Iris pigment epithelial cell (primary cell): ENCODE results near the gene NUCB2.

Experiments used
- DNase-seq: peaks from one replicate; pipeline ENCODE4 v3.0.0-alpha.2; 2011; ENCODE audit warnings: low read depth

NUCB2 gene

GRCh38 chr11:17333799-17334586 lies 57.5 kb downstream of the NUCB2 start:
- no peak for DNase-seq

GRCh38 chr11:17343257-17343656 lies 66.7 kb downstream of the NUCB2 start:
- DNase-seq, result no peak

- peak; percentile 97 for DNase-seq
Measured at GRCh38 chr11:17343907-17344306, 67.4 kb downstream of the NUCB2 start.

- DNase-seq, result peak; percentile 16
Measured at GRCh38 chr11:17347676-17348075, 71.1 kb downstream of the NUCB2 start.

DNA sequence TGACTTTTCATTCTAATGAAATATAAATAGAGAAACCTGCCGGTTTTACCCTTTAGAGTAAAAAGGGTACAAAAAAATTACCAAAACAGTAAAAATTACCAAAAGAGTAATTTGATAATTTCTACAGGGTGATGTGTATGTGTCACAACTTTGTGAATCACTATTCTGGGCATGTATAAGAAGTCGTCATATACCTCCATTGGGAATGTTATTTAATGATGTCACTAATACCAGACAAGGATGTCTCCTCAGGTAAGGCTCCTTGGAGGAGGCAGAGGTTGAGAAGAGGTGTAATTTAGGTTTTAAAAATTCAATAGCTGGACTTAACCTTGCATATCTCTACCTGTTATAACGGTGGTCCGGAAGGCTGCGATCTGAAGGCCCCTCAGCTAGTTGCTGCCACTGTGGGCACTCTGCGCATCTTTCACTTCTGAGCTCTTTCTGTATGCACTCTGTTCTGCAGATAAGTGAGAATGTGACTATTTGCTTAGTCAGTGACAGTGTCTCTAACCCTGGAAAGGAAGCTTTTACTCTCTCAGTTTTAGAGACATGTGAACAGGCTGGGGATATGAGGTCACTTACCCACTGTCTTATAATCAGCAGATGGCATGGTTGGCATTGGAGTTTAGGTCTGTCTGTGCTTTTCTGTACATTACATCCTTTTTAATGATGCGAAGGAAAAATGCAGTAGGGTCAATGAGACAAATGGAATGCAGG lies 74.1 kb downstream of the NUCB2 start:
- no peak for DNase-seq

DNA sequence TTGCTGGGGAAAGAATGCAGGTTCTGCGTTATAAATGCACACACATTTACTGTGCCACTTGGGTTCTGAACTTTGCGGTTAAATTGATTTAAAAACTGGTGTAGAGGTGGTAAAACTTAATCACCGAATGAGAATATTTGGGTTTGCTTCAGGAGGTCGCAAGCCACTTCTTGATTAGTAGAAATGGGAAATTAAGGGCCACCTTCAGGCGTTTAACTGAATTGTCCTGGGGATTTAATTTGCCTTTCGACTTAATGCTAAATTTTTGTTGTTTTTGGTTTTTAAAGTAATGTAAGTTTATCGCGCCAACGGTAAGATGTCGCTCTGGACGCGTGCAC lies 74.6 kb downstream of the NUCB2 start:
- DNase-seq, result no peak

DNA sequence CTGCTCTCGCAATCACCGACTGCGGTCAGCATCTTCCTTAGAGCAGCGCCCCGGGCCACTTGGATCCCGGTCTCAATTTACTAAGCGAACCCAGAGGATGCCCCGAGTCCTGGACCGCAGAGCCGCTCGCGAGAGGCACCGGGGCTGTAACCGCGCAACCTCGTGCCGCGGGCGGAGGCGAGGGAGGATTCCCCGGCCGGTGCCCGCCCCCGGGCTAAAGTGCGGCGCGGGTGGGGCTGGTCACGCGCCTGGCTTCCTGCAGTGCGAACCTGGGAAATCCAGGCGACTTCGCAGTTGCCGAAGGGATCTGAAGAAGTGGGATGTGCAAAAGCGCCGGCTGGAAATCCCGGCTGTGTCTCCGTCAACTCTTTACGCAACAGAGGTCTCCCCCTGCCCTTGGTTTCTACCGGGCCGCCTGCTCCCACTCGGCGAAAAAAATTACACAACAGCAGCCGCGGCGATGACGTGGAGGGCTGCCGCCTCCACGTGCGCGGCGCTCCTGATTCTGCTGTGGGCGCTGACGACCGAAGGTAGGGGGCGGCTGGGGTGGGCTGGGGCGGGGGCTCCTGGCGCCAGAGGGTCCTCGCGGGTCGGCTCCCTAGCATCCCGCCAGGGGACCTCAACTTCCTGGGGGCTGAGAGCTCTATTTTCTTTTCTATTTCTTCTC lies 75.1 kb downstream of the NUCB2 start, which contains the start of gene NCR3LG1:
Gene NCR3LG1 (plus strand): TSS at position 291 of the 667 bp plus-strand sequence. CDS start 170 bp downstream, at position 461.
- DNase-seq, result peak; percentile 86

GRCh38 chr11:17352950-17353820 lies 76.6 kb downstream of the NUCB2 start:
- peak; percentile 83 for DNase-seq

DNA sequence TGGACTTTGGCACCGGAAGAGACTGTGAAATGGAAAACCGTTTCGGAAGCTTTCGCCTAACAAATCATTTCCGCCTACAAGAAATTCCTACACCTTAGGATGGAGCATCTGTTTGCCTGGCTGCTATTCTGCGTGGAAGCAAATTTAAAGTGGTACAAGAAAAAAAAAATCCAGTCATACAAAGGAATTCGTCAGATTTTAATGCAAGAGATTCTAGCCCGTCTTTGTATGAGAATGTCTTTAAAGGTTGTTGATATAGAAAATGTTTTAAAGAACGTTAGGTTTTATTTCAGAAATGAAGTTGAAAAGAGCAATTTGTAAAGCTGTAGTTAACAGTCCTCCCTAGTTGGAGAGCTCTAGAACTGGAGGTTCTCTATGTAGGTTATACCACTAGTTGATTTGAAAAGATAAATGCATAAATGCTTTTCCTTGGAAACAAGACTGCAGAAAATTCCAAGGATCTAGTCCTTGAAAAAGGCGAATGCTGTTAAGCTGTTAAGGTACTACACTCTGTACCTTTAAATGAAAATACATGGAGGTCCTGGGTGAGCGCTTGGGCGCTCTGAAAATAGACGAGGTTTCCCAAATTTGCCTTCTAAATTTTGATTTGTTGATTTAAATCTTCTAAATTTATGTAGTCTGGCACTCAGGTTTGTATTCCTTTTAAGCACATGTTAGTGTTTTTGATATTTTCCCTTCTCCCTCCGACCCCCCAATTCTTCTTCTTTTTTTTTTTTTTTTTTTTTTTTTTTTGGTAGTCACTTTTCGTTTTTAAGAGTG lies 77.5 kb downstream of the NUCB2 start:
- no peak for DNase-seq

GRCh38 chr11:17354601-17354991 lies 78.1 kb downstream of the NUCB2 start:
- peak; percentile 72 for DNase-seq

GRCh38 chr11:17366495-17366894 lies 90.0 kb downstream of the NUCB2 start:
- no peak for DNase-seq

DNA sequence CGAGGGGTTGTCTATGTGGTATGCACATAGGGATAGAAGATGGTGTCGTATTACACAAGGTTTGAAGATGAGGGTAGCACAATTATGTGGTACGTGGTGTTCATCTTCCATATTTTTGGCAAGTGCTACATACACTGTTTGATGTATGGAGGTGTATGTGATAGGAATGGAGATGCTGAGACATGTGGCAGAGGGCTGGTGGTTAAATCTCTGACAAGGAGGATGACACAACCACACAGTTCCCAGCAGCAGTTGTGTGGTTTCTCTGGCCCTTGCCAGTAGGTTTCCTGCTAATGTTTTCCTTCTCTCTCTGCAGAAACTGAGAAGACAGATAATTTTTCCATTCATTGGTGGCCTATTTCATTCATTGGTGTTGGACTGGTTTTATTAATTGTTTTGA lies 92.0 kb downstream of the NUCB2 start:
- no peak for DNase-seq

GRCh38 chr11:17369094-17369493 lies 92.6 kb downstream of the NUCB2 start:
- no peak for DNase-seq

- no peak for DNase-seq
Measured at GRCh38 chr11:17369684-17370243, 93.2 kb downstream of the NUCB2 start.

DNA sequence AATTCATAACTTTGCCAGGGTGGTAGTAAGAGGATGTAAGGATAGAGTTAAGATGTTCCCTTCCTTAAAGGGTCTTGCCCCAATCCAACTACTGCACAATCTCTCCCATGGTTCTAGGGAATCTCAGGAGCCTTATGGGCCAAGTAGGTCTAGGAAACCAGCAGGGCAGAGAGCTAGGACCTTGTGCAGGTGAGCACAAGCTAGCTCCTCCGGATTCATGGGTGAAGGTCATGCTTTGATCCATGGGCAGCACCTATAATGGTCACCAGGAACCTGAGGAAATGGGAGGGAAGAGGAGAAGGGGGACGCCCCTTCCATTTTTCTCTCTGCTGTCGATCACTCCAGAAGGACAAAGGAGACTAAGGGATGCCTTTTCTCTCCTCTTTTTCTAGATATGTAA lies 95.1 kb downstream of the NUCB2 start:
- peak; percentile 47 for DNase-seq

- no peak for DNase-seq
Measured at GRCh38 chr11:17375547-17375946, 99.0 kb downstream of the NUCB2 start.

GRCh38 chr11:17376493-17376892 lies 100.0 kb downstream of the NUCB2 start:
- no peak for DNase-seq

GRCh38 chr11:17378655-17379054 lies 102.1 kb downstream of the NUCB2 start:
- DNase-seq, result no peak

DNA sequence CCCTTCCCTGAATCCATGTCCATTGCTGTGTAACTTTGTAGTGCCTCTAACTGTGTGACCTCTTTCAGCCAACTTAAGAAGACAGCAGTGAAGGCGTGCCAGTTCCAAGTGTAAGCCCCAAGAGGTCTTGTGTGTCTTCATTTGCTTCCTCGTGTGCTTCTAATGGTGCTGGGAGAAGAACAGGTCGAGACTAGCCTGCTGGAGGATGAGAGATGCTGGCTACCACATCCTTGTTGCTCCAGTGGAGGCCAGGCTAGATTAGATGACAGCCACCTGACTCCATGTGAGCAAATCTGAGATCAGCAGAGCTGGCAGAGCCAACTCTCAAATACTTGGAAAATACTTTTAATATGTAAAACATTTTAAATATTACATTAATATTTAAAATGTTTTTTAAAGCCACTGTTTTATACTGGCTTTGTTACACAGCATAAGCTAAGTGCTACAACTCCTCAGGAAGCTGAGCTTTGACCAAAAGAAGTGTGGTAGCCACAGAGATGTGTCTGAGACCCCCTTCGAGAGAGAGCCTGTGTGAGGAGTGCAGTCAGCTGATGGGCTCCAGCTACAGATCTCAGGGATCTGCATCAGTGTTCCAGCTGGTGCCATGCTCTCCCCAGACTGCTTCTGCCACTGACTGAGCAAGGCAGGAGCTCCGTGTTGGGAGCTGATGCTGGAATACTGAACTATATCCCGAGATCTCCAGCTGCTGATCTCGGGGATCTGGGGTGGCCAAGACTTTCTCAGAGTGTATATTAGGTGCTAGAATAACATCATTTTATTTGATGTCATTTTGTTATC lies 103.0 kb downstream of the NUCB2 start:
- no peak for DNase-seq

DNA sequence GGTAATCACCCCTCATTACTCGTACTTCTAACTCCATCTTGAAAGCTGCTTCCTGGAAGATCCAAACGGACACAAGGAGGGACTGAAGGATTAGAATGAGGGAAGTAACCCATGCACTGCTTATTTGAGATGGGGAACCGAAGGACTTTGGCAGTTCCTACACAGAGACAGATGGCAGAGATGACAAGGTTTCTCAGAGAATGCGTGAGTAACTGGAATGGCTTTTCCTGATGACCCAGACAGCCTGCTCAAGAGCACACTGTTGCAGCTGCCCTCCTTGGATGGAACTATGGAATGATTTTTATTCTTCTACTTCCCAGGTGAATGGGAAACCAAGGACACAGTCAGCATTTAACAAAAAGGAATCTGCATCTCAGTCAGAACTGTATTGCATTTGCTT lies 104.6 kb downstream of the NUCB2 start:
- DNase-seq, result peak; percentile 35
